WTC11 (cell line): ENCODE measurements around the gene CIAO2A. TPM values are rescaled to one million over a fixed set of nuclear protein-coding genes. Genes with fewer than 3 reads are reported as not detected.
"Not testable (repeated sequence)": the region's sequence is repeated elsewhere in the genome, so short reads cannot be mapped to it uniquely, and the experiment has no call there.

ENCODE experiments used
- ATAC-seq: fragments of 200-7000 bp; cut with Tn5 transposase; 2 replicates; pipeline ENCODE4 v1.10.0; 2021; ENCODE audit warnings: mild to moderate bottlenecking, moderate library complexity
- CTCF ChIA-PET: fragments of 300-600 bp; sonication (Branson Sonifier 250); formaldehyde crosslinking; loops from one replicate; lab custom pipeline; 2021; ENCODE audit warnings: antibody characterized with exemption; lab: Charles Lee
- POLR2A ChIA-PET: fragments of 350-600 bp; sonication (Branson Sonifier 250); formaldehyde crosslinking; loops from one replicate; lab custom pipeline; 2021; ENCODE audit warnings: antibody characterized with exemption; lab: Charles Lee
- DNase-seq: peaks from one replicate; pipeline ENCODE4 v3.0.0; 2021; ENCODE audit warnings: low spot score
- H3K27ac Mint-ChIP-seq: 2 replicates; pipeline ENCODE4 v1.8.0; 2021; ENCODE audit warnings: mixed read lengths
- H3K27me3 Mint-ChIP-seq: 2 replicates; pipeline ENCODE4 v1.8.0; 2021; ENCODE audit warnings: low read depth, mild to moderate bottlenecking, moderate library complexity, mixed read lengths
- H3K36me3 Mint-ChIP-seq: 2 replicates; pipeline ENCODE4 v1.8.0; 2021; ENCODE audit warnings: mixed read lengths
- H3K4me1 Mint-ChIP-seq: 2 replicates; pipeline ENCODE4 v1.8.0; 2022; ENCODE audit warnings: mixed read lengths
- H3K4me3 Mint-ChIP-seq: 2 replicates; pipeline ENCODE4 v1.8.0; 2021; ENCODE audit warnings: mild to moderate bottlenecking, moderate library complexity, mixed read lengths
- H3K9me3 Mint-ChIP-seq: 2 replicates; pipeline ENCODE4 v1.8.0; 2021; ENCODE audit warnings: mixed read lengths
- ATF1 ChIP-seq: sonication (generic); formaldehyde crosslinking; IDR thresholded peaks from 2 replicates; pipeline ENCODE4 v1.8.1; 2023; ENCODE audit warnings: mild to moderate bottlenecking, moderate library complexity, missing genetic modification reagents
- ATF3 ChIP-seq: sonication (generic); formaldehyde crosslinking; conservative IDR thresholded peaks from 2 replicates; pipeline ENCODE4 v1.8.1; 2022; ENCODE audit warnings: mild to moderate bottlenecking, missing genetic modification reagents
- CBFB ChIP-seq: sonication (generic); formaldehyde crosslinking; IDR thresholded peaks from 2 replicates; pipeline ENCODE4 v1.8.1; 2022; ENCODE audit warnings: mild to moderate bottlenecking, low read depth, missing genetic modification reagents
- CREM ChIP-seq: sonication (generic); formaldehyde crosslinking; IDR thresholded peaks from 2 replicates; pipeline ENCODE4 v1.8.1; 2022; ENCODE audit warnings: mild to moderate bottlenecking, missing genetic modification reagents, moderate library complexity
- GABPB1 ChIP-seq: sonication (generic); formaldehyde crosslinking; IDR thresholded peaks from 2 replicates; pipeline ENCODE4 v1.8.1; 2023; ENCODE audit warnings: mild to moderate bottlenecking, missing genetic modification reagents
- JUN ChIP-seq: sonication (generic); formaldehyde crosslinking; IDR thresholded peaks from 2 replicates; pipeline ENCODE4 v1.8.0; 2023; ENCODE audit warnings: mild to moderate bottlenecking, missing genetic modification reagents
- MLX ChIP-seq: sonication (generic); formaldehyde crosslinking; IDR thresholded peaks from 2 replicates; pipeline ENCODE4 v1.8.1; 2023; ENCODE audit warnings: mild to moderate bottlenecking, missing genetic modification reagents, moderate library complexity
- NFE2L1 ChIP-seq: sonication (generic); formaldehyde crosslinking; IDR thresholded peaks from 2 replicates; pipeline ENCODE4 v1.8.1; 2023; ENCODE audit warnings: missing genetic modification reagents
- NR2C2 ChIP-seq: sonication (generic); formaldehyde crosslinking; IDR thresholded peaks from 2 replicates; pipeline ENCODE4 v1.8.0; 2022; ENCODE audit warnings: mild to moderate bottlenecking, missing genetic modification reagents
- OVOL2 ChIP-seq: fragments of 250-450 bp; sonication (Bioruptor Pico); IDR thresholded peaks from 2 replicates; pipeline ENCODE4 v1.9.0; 2021; ENCODE audit warnings: mild to moderate bottlenecking, borderline replicate concordance
- PRRX2 ChIP-seq: fragments of 250-450 bp; sonication (Bioruptor Pico); IDR thresholded peaks from 2 replicates; pipeline ENCODE4 v1.8.0; 2021; ENCODE audit warnings: mild to moderate bottlenecking
- TCF7 ChIP-seq: sonication (generic); formaldehyde crosslinking; IDR thresholded peaks from 2 replicates; pipeline ENCODE4 v1.8.0; 2022; ENCODE audit warnings: mild to moderate bottlenecking, low read depth, missing genetic modification reagents, moderate library complexity
- TEAD1 ChIP-seq: sonication (generic); formaldehyde crosslinking; IDR thresholded peaks from 2 replicates; pipeline ENCODE4 v1.8.0; 2022; ENCODE audit warnings: mild to moderate bottlenecking, missing genetic modification reagents
- USF1 ChIP-seq: sonication (generic); formaldehyde crosslinking; IDR thresholded peaks from 2 replicates; pipeline ENCODE4 v1.8.0; 2022; ENCODE audit warnings: mild to moderate bottlenecking, missing genetic modification reagents
- ZBTB21 ChIP-seq: sonication (generic); formaldehyde crosslinking; IDR thresholded peaks from 2 replicates; pipeline ENCODE4 v1.8.1; 2023; ENCODE audit warnings: mild to moderate bottlenecking, missing genetic modification reagents, borderline replicate concordance
- ZNF219 ChIP-seq: sonication (generic); formaldehyde crosslinking; IDR thresholded peaks from 2 replicates; pipeline ENCODE4 v1.8.0; 2023; ENCODE audit warnings: missing genetic modification reagents, mild to moderate bottlenecking, borderline replicate concordance
- ZNF263 ChIP-seq: sonication (generic); formaldehyde crosslinking; IDR thresholded peaks from 2 replicates; pipeline ENCODE4 v1.8.1; 2022; ENCODE audit warnings: low read depth, mild to moderate bottlenecking, moderate library complexity, missing genetic modification reagents
- ZNF423 ChIP-seq: fragments of 250-450 bp; sonication (Bioruptor Pico); IDR thresholded peaks from 2 replicates; pipeline ENCODE4 v2.1.2; 2022; ENCODE audit warnings: mild to moderate bottlenecking, moderate library complexity
- ZNF671 ChIP-seq: fragments of 250-450 bp; sonication (Bioruptor Pico); IDR thresholded peaks from 2 replicates; pipeline ENCODE4 v1.8.0; 2021; ENCODE audit warnings: mild to moderate bottlenecking
- total RNA-seq: library from RNA; stranded (reverse); gene quantifications from 3 replicates; pipeline ENCODE4 v1.2.3, GENCODE V29; 2021
- TF ChIP-seq, protein P1 (sequence below): fragments of 250-450 bp; sonication (Bioruptor Pico); IDR thresholded peaks from 2 replicates; pipeline ENCODE4 v1.9.0; 2021; ENCODE audit warnings: moderate library complexity, mild to moderate bottlenecking, inconsistent platforms, borderline replicate concordance
- TF ChIP-seq, protein P2 (sequence below): sonication (generic); formaldehyde crosslinking; IDR thresholded peaks from 2 replicates; pipeline ENCODE4 v1.8.1; 2023; ENCODE audit warnings: mild to moderate bottlenecking, missing genetic modification reagents, borderline replicate concordance
- TF ChIP-seq, protein P3 (sequence below): sonication (generic); formaldehyde crosslinking; IDR thresholded peaks from 2 replicates; pipeline ENCODE4 v1.8.1; 2023; ENCODE audit warnings: mild to moderate bottlenecking, moderate library complexity, missing genetic modification reagents

Gene CIAO2A
- total RNA-seq, 1 experiment from 2014 or later, result 73.6 TPM

- TF ChIP-seq OVOL2 (CRISPR knock-in tag), result no peak
- no peak for TF ChIP-seq USF1 (CRISPR knock-in tag)
- no peak for TF ChIP-seq ZNF423 (CRISPR knock-in tag)
- no peak for TF ChIP-seq TEAD1 (CRISPR knock-in tag)
- TF ChIP-seq JUN, result no peak
- TF ChIP-seq ATF3, result no peak
- no peak for TF ChIP-seq CREM (CRISPR knock-in tag)
- no peak for TF ChIP-seq ZBTB21
- TF ChIP-seq, all 79 proteins: peak for 0
Measured at GRCh38 chr15:64110950-64111678, 17.5 kb upstream of the CIAO2A start (continued).

- H3K9me3 Mint-ChIP-seq, POLR2A ChIA-PET, H3K27me3 Mint-ChIP-seq, H3K4me1 Mint-ChIP-seq, H3K27ac Mint-ChIP-seq, ATAC-seq, DNase-seq, H3K4me3 Mint-ChIP-seq: not testable (repeated sequence)
- CTCF ChIA-PET, result interaction anchor here (2.3 kb wide), 1 partner anchor 43 kb away, joined by 14 read pairs; no protein-coding TSS in a partner anchor
- H3K36me3 Mint-ChIP-seq, result peaks cover 13% of the 10 kb centered on the region
Measured at GRCh38 chr15:64110108-64110701, 16.6 kb upstream of the CIAO2A start.

DNA sequence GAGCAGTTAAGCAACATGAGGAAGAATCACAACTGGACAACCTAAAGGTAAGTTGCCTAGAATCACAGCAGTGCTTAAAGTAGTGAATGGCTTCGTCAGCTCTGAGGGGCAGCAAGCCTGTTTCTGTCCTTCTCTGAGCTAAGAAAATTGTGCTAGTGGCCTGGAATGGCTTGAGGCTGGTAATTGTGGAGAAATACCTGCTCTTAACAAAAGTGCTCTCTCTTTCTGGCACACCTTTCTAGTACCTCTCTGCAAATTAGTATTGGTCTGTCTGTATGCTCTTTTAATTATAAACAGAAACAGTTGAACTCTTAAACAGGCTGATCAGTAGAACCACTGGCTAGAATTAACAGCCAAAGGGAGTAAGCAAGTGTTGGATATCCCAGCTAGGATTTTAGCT lies 13.7 kb upstream of the CIAO2A start:
- no peak for TF ChIP-seq CBFB (CRISPR knock-in tag)
- TF ChIP-seq ZNF219, result no peak
- TF ChIP-seq, protein P1, sequence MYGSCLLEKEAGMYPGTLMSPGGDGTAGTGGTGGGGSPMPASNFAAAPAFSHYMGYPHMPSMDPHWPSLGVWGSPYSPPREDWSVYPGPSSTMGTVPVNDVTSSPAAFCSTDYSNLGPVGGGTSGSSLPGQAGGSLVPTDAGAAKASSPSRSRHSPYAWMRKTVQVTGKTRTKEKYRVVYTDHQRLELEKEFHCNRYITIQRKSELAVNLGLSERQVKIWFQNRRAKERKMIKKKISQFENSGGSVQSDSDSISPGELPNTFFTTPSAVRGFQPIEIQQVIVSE (CRISPR knock-in tag), result no peak
- no peak for TF ChIP-seq ZNF263
- TF ChIP-seq ZBTB21, result no peak
- Mint-ChIP-seq H3K27me3 (no peaks in the 10 kb centered on the region), H3K27ac (no peak overlapping the region), H3K36me3 (peaks cover 2% of the 10 kb centered on the region; the same call in 1 of the 2 replicates), H3K4me1 (peaks cover 8% of the 10 kb centered on the region), H3K4me3 (no peak overlapping the region), H3K9me3 (peaks cover 2% of the 10 kb centered on the region; the same call in 1 of the 2 replicates)
- ATAC-seq (no peak), DNase-seq (no peak)
- ChIA-PET POLR2A (no interaction called here), CTCF (interaction anchor here (0.6 kb wide), 1 partner anchor 400 kb away, joined by 6 read pairs; no protein-coding TSS in a partner anchor)

DNA sequence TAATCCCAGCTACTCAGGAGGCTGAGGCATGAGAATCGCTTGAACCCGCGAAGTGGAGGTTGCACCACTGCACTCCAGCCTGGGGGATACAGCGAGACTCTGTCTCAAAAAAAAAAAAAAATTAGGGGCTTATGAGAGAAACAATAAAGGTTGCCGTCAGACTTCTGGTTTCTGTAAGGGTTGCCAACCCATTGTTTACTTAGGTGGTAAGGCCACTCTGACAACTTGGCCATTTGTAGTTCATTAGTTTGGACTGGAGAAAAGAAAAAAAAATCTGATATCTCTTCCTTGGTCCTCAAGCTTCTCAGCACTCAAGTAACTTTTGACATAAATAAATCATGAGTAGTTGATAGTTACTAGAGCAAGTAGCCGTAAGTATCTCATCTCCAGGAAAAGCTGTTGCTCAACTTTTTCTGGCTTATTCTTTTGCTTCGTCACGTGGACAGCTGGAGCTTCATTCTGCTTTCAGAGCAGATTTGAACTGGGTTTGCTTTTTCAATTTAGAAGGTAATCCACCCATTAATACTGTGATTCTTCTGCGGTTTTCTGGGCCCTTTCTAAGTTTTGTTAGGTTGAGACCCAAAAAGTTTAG lies 11.6 kb upstream of the CIAO2A start:
- ChIA-PET CTCF (no interaction called here), POLR2A (interaction anchor here (0.7 kb wide), 1 partner anchor 467 kb away, joined by 5 read pairs; no protein-coding TSS in a partner anchor)
- Mint-ChIP-seq H3K4me3 (no peak overlapping the region), H3K4me1 (no peaks in the 10 kb centered on the region), H3K9me3 (peaks cover 3% of the 10 kb centered on the region; the same call in 1 of the 2 replicates), H3K27ac (no peak overlapping the region), H3K27me3 (no peaks in the 10 kb centered on the region), H3K36me3 (peaks cover 2% of the 10 kb centered on the region; the same call in 1 of the 2 replicates)
- DNase-seq (no peak), ATAC-seq (no peak)
- TF ChIP-seq NR2C2 (CRISPR knock-in tag) (no peak), NFE2L1 (CRISPR knock-in tag) (no peak), ZNF423 (CRISPR knock-in tag) (no peak), PRRX2 (CRISPR knock-in tag) (no peak), ZNF671 (CRISPR knock-in tag) (no peak), TCF7 (CRISPR knock-in tag) (no peak), ZBTB21 (no peak), GABPB1 (no peak), ATF1 (CRISPR knock-in tag) (no peak), MLX (no peak)
- TF ChIP-seq, protein P2, sequence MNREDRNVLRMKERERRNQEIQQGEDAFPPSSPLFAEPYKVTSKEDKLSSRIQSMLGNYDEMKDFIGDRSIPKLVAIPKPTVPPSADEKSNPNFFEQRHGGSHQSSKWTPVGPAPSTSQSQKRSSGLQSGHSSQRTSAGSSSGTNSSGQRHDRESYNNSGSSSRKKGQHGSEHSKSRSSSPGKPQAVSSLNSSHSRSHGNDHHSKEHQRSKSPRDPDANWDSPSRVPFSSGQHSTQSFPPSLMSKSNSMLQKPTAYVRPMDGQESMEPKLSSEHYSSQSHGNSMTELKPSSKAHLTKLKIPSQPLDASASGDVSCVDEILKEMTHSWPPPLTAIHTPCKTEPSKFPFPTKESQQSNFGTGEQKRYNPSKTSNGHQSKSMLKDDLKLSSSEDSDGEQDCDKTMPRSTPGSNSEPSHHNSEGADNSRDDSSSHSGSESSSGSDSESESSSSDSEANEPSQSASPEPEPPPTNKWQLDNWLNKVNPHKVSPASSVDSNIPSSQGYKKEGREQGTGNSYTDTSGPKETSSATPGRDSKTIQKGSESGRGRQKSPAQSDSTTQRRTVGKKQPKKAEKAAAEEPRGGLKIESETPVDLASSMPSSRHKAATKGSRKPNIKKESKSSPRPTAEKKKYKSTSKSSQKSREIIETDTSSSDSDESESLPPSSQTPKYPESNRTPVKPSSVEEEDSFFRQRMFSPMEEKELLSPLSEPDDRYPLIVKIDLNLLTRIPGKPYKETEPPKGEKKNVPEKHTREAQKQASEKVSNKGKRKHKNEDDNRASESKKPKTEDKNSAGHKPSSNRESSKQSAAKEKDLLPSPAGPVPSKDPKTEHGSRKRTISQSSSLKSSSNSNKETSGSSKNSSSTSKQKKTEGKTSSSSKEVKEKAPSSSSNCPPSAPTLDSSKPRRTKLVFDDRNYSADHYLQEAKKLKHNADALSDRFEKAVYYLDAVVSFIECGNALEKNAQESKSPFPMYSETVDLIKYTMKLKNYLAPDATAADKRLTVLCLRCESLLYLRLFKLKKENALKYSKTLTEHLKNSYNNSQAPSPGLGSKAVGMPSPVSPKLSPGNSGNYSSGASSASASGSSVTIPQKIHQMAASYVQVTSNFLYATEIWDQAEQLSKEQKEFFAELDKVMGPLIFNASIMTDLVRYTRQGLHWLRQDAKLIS (CRISPR knock-in tag), result no peak
- TF ChIP-seq, protein P3, sequence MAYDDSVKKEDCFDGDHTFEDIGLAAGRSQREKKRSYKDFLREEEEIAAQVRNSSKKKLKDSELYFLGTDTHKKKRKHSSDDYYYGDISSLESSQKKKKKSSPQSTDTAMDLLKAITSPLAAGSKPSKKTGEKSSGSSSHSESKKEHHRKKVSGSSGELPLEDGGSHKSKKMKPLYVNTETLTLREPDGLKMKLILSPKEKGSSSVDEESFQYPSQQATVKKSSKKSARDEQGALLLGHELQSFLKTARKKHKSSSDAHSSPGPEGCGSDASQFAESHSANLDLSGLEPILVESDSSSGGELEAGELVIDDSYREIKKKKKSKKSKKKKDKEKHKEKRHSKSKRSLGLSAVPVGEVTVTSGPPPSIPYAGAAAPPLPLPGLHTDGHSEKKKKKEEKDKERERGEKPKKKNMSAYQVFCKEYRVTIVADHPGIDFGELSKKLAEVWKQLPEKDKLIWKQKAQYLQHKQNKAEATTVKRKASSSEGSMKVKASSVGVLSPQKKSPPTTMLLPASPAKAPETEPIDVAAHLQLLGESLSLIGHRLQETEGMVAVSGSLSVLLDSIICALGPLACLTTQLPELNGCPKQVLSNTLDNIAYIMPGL (CRISPR knock-in tag), result no peak
